ENCODE results near the gene ZCRB1.

ZCRB1 gene

GRCh38 chr12:42262271-42262670, 63.6 kb downstream of the ZCRB1 start:
- no peak for DNase-seq (ENCODE audit: low spot score in 2 of 2)
- no peaks in the 10 kb centered on the region for H3K27me3 Mint-ChIP-seq
- H3K4me1 Mint-ChIP-seq: no peaks in the 10 kb centered on the region
- H3K27ac Mint-ChIP-seq (ENCODE audit: low read depth): no peak overlapping the region
- no peaks in the 10 kb centered on the region for H3K36me3 Mint-ChIP-seq (ENCODE audit: insufficient read depth)
- H3K4me3 Mint-ChIP-seq: no peak overlapping the region
- ATAC-seq (replicated peaks; ENCODE audit: extremely low read depth, poor library complexity, severe bottlenecking): no peak
- H3K9me3 Mint-ChIP-seq: no peaks in the 10 kb centered on the region
